ENCODE data around the gene MBD2. TPM values are rescaled to one million over a fixed set of nuclear protein-coding genes. Genes with fewer than 3 reads are reported as not detected.
"Not testable (repeated sequence)": the region's sequence is repeated elsewhere in the genome, so short reads cannot be mapped to it uniquely, and the experiment has no call there.

MBD2 gene
- total RNA-seq, 5 donors from 2014 or later (not counting 1 experiment from before 2014, with no cell fraction given): 83.8 to 107 (median 97.5) TPM

GRCh38 chr18:54220406-54220805, 4.1 kb downstream of the MBD2 start:
- H3K27me3 Mint-ChIP-seq: no peaks in the 10 kb centered on the region
- no CpG with 5 or more reads among the region's 2 CpGs for WGBS (ENCODE audit: insufficient coverage)
- ChIA-PET CTCF (no interaction called here), POLR2A (no interaction called here)
- DNase-seq: no peak
- no peak overlapping the region for H3K27ac ChIP-seq (ENCODE audit: low read length)
- peak overlapping the region in 1 of 2 donors; percentile 58 for H3K27ac Mint-ChIP-seq
- no peak for ATAC-seq (replicated peaks in 1 of 4)
- H3K9me3 Mint-ChIP-seq: no peaks in the 10 kb centered on the region
- no peaks in the 10 kb centered on the region for H3K27me3 ChIP-seq (replicated peaks in 1 of 2; ENCODE audit: control insufficient read depth in 2 of 2, extremely low read depth in 1 of 2, insufficient read depth in 2 of 2, low read length in 1 of 2)
- H3K4me1 ChIP-seq (ENCODE audit: control insufficient read depth in 1 of 2, extremely low read depth in 1 of 2, insufficient read depth in 2 of 2, low read length in 2 of 2): peaks cover 26 to 36% of the 10 kb centered on the region in 2 experiments
- no peak overlapping the region for H3K4me3 Mint-ChIP-seq
- peaks cover 62 to 76% (median 70%) of the 10 kb centered on the region in 3 donors for H3K4me1 Mint-ChIP-seq
- H3K4me3 ChIP-seq (ENCODE audit: control insufficient read depth in 1 of 2, extremely low read depth in 1 of 2, low read length in 1 of 2): no peak overlapping the region
- H3K36me3 Mint-ChIP-seq: peaks cover 3% of the 10 kb centered on the region
- H3K9me3 ChIP-seq: no peaks in the 10 kb centered on the region
- no peaks in the 10 kb centered on the region for H3K36me3 ChIP-seq (ENCODE audit: control insufficient read depth in 2 of 2, extremely low read depth in 1 of 2, insufficient read depth in 1 of 2, low read length in 1 of 2)

- not testable (repeated sequence) for H3K9me3 Mint-ChIP-seq; DNase-seq; H3K27ac Mint-ChIP-seq; H3K4me3 Mint-ChIP-seq; H3K9me3 ChIP-seq; H3K27me3 Mint-ChIP-seq; H3K27me3 ChIP-seq (replicated peaks in 1 of 2; ENCODE audit: control insufficient read depth in 2 of 2, extremely low read depth in 1 of 2, insufficient read depth in 2 of 2, low read length in 1 of 2); H3K27ac ChIP-seq (ENCODE audit: low read length); H3K36me3 Mint-ChIP-seq; H3K36me3 ChIP-seq (ENCODE audit: control insufficient read depth in 2 of 2, extremely low read depth in 1 of 2, insufficient read depth in 1 of 2, low read length in 1 of 2); H3K4me3 ChIP-seq (ENCODE audit: control insufficient read depth in 1 of 2, extremely low read depth in 1 of 2, low read length in 1 of 2); ATAC-seq (replicated peaks in 1 of 4)
- peaks cover 68 to 82% (median 74%) of the 10 kb centered on the region in 3 donors for H3K4me1 Mint-ChIP-seq
- 97% methylated on average over 3 of the region's 6 CpGs for WGBS (ENCODE audit: insufficient coverage)
- ChIA-PET CTCF (interaction anchor here in 1 of 2 donors (0.7 kb wide), 1 partner anchor 33 kb away, joined by 4 read pairs; no protein-coding TSS in a partner anchor), POLR2A (interaction anchor here (0.5 to 0.8 kb wide), 2 partner anchors 35 to 51 kb away, joined by 3 read pairs; partner anchors contain the start of gene POLI (in 1 of the 2))
- peaks cover 26 to 29% of the 10 kb centered on the region in 2 experiments for H3K4me1 ChIP-seq (ENCODE audit: control insufficient read depth in 1 of 2, extremely low read depth in 1 of 2, insufficient read depth in 2 of 2, low read length in 2 of 2)
Measured at GRCh38 chr18:54218803-54219202, 5.7 kb downstream of the MBD2 start.

GRCh38 chr18:54218299-54218698, 6.2 kb downstream of the MBD2 start:
- ChIA-PET POLR2A (interaction anchor here in 1 of 2 donors (0.5 to 0.6 kb wide), 3 partner anchors 46 to 67 kb away, joined by 3 to 5 read pairs (median 3); partner anchors contain the start of gene POLI), CTCF (interaction anchor here in 1 of 2 donors (0.7 to 0.9 kb wide), 2 partner anchors 12 to 33 kb away, joined by 4 read pairs; no protein-coding TSS in a partner anchor)
- WGBS (ENCODE audit: insufficient coverage): no CpG with 5 or more reads among the region's 2 CpGs
- no peaks in the 10 kb centered on the region for H3K27me3 Mint-ChIP-seq
- Histone ChIP-seq H3K27ac (ENCODE audit: low read length) (no peak overlapping the region), H3K4me1 (ENCODE audit: control insufficient read depth in 1 of 2, extremely low read depth in 1 of 2, insufficient read depth in 2 of 2, low read length in 2 of 2) (peaks cover 22 to 23% of the 10 kb centered on the region in 2 experiments), H3K4me3 (ENCODE audit: control insufficient read depth in 1 of 2, extremely low read depth in 1 of 2, low read length in 1 of 2) (no peak overlapping the region), H3K36me3 (ENCODE audit: control insufficient read depth in 2 of 2, extremely low read depth in 1 of 2, insufficient read depth in 1 of 2, low read length in 1 of 2) (no peaks in the 10 kb centered on the region), H3K9me3 (no peaks in the 10 kb centered on the region), H3K27me3 (replicated peaks in 1 of 2; ENCODE audit: control insufficient read depth in 2 of 2, extremely low read depth in 1 of 2, insufficient read depth in 2 of 2, low read length in 1 of 2) (no peaks in the 10 kb centered on the region)
- no peak overlapping the region for H3K4me3 Mint-ChIP-seq
- no peaks in the 10 kb centered on the region for H3K9me3 Mint-ChIP-seq
- DNase-seq (no peak), ATAC-seq (replicated peaks in 1 of 4) (no peak)
- H3K27ac Mint-ChIP-seq: no peak overlapping the region
- H3K4me1 Mint-ChIP-seq: peaks cover 63 to 82% (median 74%) of the 10 kb centered on the region in 3 donors
- peaks cover 8% of the 10 kb centered on the region for H3K36me3 Mint-ChIP-seq

- CTCF ChIA-PET: interaction anchor here in 1 of 2 donors (0.9 to 1.4 kb wide), 2 partner anchors 11 to 53 kb away, joined by 4 to 5 read pairs; no protein-coding TSS in a partner anchor
- H3K27me3 ChIP-seq (replicated peaks in 1 of 2; ENCODE audit: control insufficient read depth in 2 of 2, extremely low read depth in 1 of 2, insufficient read depth in 2 of 2, low read length in 1 of 2): no peaks in the 10 kb centered on the region
- Mint-ChIP-seq H3K36me3 (peaks cover 8% of the 10 kb centered on the region), H3K9me3 (no peaks in the 10 kb centered on the region), H3K4me1 (peaks cover 57 to 77% (median 69%) of the 10 kb centered on the region in 3 donors), H3K27me3 (no peaks in the 10 kb centered on the region), H3K27ac (no peak overlapping the region), H3K4me3 (no peak overlapping the region)
- no peaks in the 10 kb centered on the region for H3K36me3 ChIP-seq (ENCODE audit: control insufficient read depth in 2 of 2, extremely low read depth in 1 of 2, insufficient read depth in 1 of 2, low read length in 1 of 2)
- no peak overlapping the region for H3K4me3 ChIP-seq (ENCODE audit: control insufficient read depth in 1 of 2, extremely low read depth in 1 of 2, low read length in 1 of 2)
- no CpG with 5 or more reads among the region's 1 CpG for WGBS (ENCODE audit: insufficient coverage)
- no peaks in the 10 kb centered on the region for H3K9me3 ChIP-seq
- peaks cover 15 to 19% of the 10 kb centered on the region in 2 experiments for H3K4me1 ChIP-seq (ENCODE audit: control insufficient read depth in 1 of 2, extremely low read depth in 1 of 2, insufficient read depth in 2 of 2, low read length in 2 of 2)
- no peak overlapping the region for H3K27ac ChIP-seq (ENCODE audit: low read length)
- POLR2A ChIA-PET: interaction anchor here in 1 of 2 donors (0.6 kb wide), 1 partner anchor 46 kb away, joined by 5 read pairs; no protein-coding TSS in a partner anchor
- ATAC-seq (replicated peaks in 1 of 4) (peak in 1 of 4 experiments; percentile 24), DNase-seq (no peak)
Measured at GRCh38 chr18:54217624-54218023, 6.8 kb downstream of the MBD2 start.

GRCh38 chr18:54215069-54215468, 9.4 kb downstream of the MBD2 start:
- Histone ChIP-seq H3K9me3 (no peaks in the 10 kb centered on the region), H3K4me3 (ENCODE audit: control insufficient read depth in 1 of 2, extremely low read depth in 1 of 2, low read length in 1 of 2) (no peak overlapping the region), H3K27me3 (replicated peaks in 1 of 2; ENCODE audit: control insufficient read depth in 2 of 2, extremely low read depth in 1 of 2, insufficient read depth in 2 of 2, low read length in 1 of 2) (no peaks in the 10 kb centered on the region), H3K36me3 (ENCODE audit: control insufficient read depth in 2 of 2, extremely low read depth in 1 of 2, insufficient read depth in 1 of 2, low read length in 1 of 2) (no peaks in the 10 kb centered on the region), H3K27ac (ENCODE audit: low read length) (no peak overlapping the region), H3K4me1 (ENCODE audit: control insufficient read depth in 1 of 2, extremely low read depth in 1 of 2, insufficient read depth in 2 of 2, low read length in 2 of 2) (peaks cover 11 to 14% of the 10 kb centered on the region in 2 experiments)
- ChIA-PET POLR2A (no interaction called here), CTCF (no interaction called here)
- DNase-seq (no peak), ATAC-seq (replicated peaks in 1 of 4) (no peak)
- no peak overlapping the region for H3K27ac Mint-ChIP-seq
- peaks cover 8% of the 10 kb centered on the region for H3K36me3 Mint-ChIP-seq
- WGBS (ENCODE audit: insufficient coverage): no CpG with 5 or more reads among the region's 3 CpGs
- H3K4me1 Mint-ChIP-seq: peaks cover 59 to 74% (median 66%) of the 10 kb centered on the region in 3 donors
- H3K4me3 Mint-ChIP-seq: no peak overlapping the region
- no peaks in the 10 kb centered on the region for H3K9me3 Mint-ChIP-seq
- no peaks in the 10 kb centered on the region for H3K27me3 Mint-ChIP-seq

GRCh38 chr18:54210463-54210862, 14.0 kb downstream of the MBD2 start:
- H3K4me1 ChIP-seq (ENCODE audit: control insufficient read depth in 1 of 2, extremely low read depth in 1 of 2, insufficient read depth in 2 of 2, low read length in 2 of 2): peaks cover 5 to 7% of the 10 kb centered on the region in 2 experiments
- H3K27ac Mint-ChIP-seq: no peak overlapping the region
- POLR2A ChIA-PET: interaction anchor here (0.5 to 0.6 kb wide), 3 partner anchors 13 to 132 kb away, joined by 3 to 10 read pairs (median 3); no protein-coding TSS in a partner anchor
- no CpG with 5 or more reads among the region's 1 CpG for WGBS (ENCODE audit: insufficient coverage)
- no peaks in the 10 kb centered on the region for H3K9me3 ChIP-seq
- no peaks in the 10 kb centered on the region for H3K9me3 Mint-ChIP-seq
- no peaks in the 10 kb centered on the region for H3K27me3 ChIP-seq (replicated peaks in 1 of 2; ENCODE audit: control insufficient read depth in 2 of 2, extremely low read depth in 1 of 2, insufficient read depth in 2 of 2, low read length in 1 of 2)
- H3K27ac ChIP-seq (ENCODE audit: low read length): no peak overlapping the region
- no peaks in the 10 kb centered on the region for H3K36me3 ChIP-seq (ENCODE audit: control insufficient read depth in 2 of 2, extremely low read depth in 1 of 2, insufficient read depth in 1 of 2, low read length in 1 of 2)
- DNase-seq (no peak), ATAC-seq (replicated peaks in 1 of 4) (no peak)
- H3K4me3 Mint-ChIP-seq: no peak overlapping the region
- no peaks in the 10 kb centered on the region for H3K27me3 Mint-ChIP-seq
- no peak overlapping the region for H3K4me3 ChIP-seq (ENCODE audit: control insufficient read depth in 1 of 2, extremely low read depth in 1 of 2, low read length in 1 of 2)
- H3K4me1 Mint-ChIP-seq: peaks cover 66 to 72% (median 71%) of the 10 kb centered on the region in 3 donors
- peaks cover 9% of the 10 kb centered on the region for H3K36me3 Mint-ChIP-seq
- CTCF ChIA-PET: no interaction called here

Data from T-cell (primary cell).